Nephron (organoid): Measurements from ENCODE around the gene ADCY5.

Source experiments
- H3K27ac Mint-ChIP-seq, 3 experiments: 2 replicates each; pipeline ENCODE4 v1.8.0; 2020; ENCODE audit warnings: mixed read lengths in 3 of 3, mild to moderate bottlenecking in 2 of 3, moderate library complexity in 1 of 3
- H3K27me3 Mint-ChIP-seq: 2 replicates; pipeline ENCODE4 v1.8.0; 2021; ENCODE audit warnings: low read depth, mild to moderate bottlenecking, moderate library complexity, mixed read lengths
- H3K36me3 Mint-ChIP-seq: 2 replicates; pipeline ENCODE4 v1.8.0; 2020; ENCODE audit warnings: low read depth, mixed read lengths
- H3K4me1 Mint-ChIP-seq: 2 replicates; pipeline ENCODE4 v1.8.0; 2020; ENCODE audit warnings: mixed read lengths
- H3K4me3 Mint-ChIP-seq, 3 experiments: 2 replicates each; pipeline ENCODE4 v1.8.0; 2020; ENCODE audit warnings: mild to moderate bottlenecking in 3 of 3, mixed read lengths in 3 of 3, moderate library complexity in 2 of 3
- H3K9me3 Mint-ChIP-seq: 2 replicates; pipeline ENCODE4 v1.8.0; 2020; ENCODE audit warnings: mixed read lengths
- TF ChIP-seq, protein P1 (sequence below), 3 experiments: fragments of 200-600 bp; sonication (generic); IDR thresholded peaks; one replicate each; pipeline ENCODE4 v1.5.0; 2021; ENCODE audit warnings: antibody characterized with exemption in 3 of 3; ENCODE audit not compliant: unreplicated experiment in 3 of 3

ADCY5 gene

DNA sequence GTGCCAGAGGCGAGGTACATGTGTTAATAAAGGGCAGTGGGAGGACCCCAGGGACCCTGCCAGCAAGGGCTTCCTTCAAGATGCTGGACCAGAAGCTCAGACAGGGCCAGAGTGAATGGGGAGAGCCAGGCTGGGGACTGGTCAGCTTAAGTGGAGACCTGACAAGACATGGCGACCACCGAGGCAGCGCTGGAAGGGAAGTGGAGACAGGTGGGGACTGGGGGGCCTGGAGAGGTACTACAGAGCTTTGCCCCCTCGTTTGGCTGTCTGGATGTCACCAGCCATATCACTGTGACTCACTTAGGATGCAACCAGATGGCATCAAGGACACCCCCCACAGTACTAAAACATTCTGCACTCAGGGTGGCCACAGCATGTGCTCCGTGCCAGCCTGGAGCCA, 97.9 kb downstream of the ADCY5 start:
- peaks cover 23% of the 10 kb centered on the region for H3K27me3 Mint-ChIP-seq
- no peak overlapping the region for H3K4me3 Mint-ChIP-seq
- H3K4me1 Mint-ChIP-seq = peaks cover 8% of the 10 kb centered on the region
- peaks cover 9% of the 10 kb centered on the region for H3K36me3 Mint-ChIP-seq
- H3K9me3 Mint-ChIP-seq = peaks cover 8% of the 10 kb centered on the region
- no peak overlapping the region for H3K27ac Mint-ChIP-seq
- TF ChIP-seq, protein P1, sequence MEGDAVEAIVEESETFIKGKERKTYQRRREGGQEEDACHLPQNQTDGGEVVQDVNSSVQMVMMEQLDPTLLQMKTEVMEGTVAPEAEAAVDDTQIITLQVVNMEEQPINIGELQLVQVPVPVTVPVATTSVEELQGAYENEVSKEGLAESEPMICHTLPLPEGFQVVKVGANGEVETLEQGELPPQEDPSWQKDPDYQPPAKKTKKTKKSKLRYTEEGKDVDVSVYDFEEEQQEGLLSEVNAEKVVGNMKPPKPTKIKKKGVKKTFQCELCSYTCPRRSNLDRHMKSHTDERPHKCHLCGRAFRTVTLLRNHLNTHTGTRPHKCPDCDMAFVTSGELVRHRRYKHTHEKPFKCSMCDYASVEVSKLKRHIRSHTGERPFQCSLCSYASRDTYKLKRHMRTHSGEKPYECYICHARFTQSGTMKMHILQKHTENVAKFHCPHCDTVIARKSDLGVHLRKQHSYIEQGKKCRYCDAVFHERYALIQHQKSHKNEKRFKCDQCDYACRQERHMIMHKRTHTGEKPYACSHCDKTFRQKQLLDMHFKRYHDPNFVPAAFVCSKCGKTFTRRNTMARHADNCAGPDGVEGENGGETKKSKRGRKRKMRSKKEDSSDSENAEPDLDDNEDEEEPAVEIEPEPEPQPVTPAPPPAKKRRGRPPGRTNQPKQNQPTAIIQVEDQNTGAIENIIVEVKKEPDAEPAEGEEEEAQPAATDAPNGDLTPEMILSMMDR (IDR thresholded peaks at IDR 0.05; ENCODE audit: unreplicated experiment in 3 of 3) = no peak

DNA sequence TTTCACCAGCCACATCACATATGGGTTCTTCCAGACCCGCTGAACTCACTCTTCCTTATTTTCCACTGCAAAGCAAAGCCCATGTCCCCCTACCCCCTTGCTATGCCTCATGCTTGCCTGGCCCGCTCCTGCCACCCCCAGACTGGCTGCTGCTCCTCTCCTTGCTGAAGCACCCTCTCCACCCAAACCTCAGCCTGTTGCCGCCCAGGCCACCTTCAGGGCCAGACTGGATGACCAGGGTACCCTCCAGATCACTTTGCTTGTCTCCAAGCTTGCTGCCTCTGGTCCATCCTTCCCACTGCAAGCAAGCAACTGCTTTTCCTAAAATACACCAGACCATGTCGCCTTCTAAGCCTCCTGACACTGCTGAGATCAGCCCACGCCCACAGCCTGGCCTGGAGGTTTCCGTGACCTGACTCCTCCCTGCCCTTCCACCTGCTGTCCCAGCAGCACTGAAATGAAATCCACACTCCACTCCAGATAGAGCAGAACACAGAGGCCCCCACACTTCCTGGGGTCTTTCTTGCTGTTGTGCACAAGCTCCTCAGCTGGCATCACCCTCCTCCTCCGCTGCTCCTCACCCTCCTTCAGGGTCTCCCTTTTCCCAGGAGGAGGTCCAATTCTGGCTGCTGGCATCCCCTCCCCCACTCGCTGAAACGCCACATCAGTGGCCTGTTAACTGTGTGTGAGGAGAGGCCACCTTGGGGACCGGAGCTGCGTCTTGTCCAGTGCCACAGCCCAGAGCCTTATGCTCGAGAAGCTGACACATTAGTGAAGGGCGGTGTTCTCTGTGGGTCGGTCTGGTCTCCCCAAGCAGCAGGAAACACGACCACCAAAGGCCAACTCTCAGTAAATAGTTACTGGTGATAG, 99.1 kb downstream of the ADCY5 start:
- peaks cover 8% of the 10 kb centered on the region for H3K4me1 Mint-ChIP-seq
- H3K36me3 Mint-ChIP-seq = peaks cover 6% of the 10 kb centered on the region
- peaks cover 23% of the 10 kb centered on the region for H3K27me3 Mint-ChIP-seq
- H3K9me3 Mint-ChIP-seq = peaks cover 5% of the 10 kb centered on the region
- TF ChIP-seq, protein P1 (IDR thresholded peaks at IDR 0.05; ENCODE audit: unreplicated experiment in 3 of 3) = no peak
- no peak overlapping the region for H3K27ac Mint-ChIP-seq
- no peak overlapping the region for H3K4me3 Mint-ChIP-seq

DNA sequence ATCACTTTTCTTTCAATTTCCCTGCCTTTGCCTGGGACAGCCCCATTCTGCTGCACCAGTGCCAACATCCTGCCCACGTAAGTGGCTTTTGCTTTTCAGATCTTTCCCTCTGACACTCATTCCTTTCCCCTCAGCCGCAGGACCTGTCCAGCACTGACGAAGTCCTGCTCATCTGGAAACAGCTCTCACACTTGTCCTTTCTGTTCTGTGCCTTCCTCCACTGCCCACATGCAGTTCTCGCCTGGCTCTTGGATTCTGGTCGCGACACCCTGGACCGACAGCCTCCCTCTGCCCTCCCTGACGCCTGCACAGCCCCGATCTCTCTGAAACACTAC, 99.7 kb downstream of the ADCY5 start:
- Mint-ChIP-seq H3K27ac (no peak overlapping the region), H3K4me3 (no peak overlapping the region), H3K9me3 (peaks cover 2% of the 10 kb centered on the region), H3K36me3 (peaks cover 2% of the 10 kb centered on the region), H3K27me3 (peaks cover 23% of the 10 kb centered on the region), H3K4me1 (peaks cover 14% of the 10 kb centered on the region)
- TF ChIP-seq, protein P1 (IDR thresholded peaks at IDR 0.05; ENCODE audit: unreplicated experiment in 3 of 3) = no peak

DNA sequence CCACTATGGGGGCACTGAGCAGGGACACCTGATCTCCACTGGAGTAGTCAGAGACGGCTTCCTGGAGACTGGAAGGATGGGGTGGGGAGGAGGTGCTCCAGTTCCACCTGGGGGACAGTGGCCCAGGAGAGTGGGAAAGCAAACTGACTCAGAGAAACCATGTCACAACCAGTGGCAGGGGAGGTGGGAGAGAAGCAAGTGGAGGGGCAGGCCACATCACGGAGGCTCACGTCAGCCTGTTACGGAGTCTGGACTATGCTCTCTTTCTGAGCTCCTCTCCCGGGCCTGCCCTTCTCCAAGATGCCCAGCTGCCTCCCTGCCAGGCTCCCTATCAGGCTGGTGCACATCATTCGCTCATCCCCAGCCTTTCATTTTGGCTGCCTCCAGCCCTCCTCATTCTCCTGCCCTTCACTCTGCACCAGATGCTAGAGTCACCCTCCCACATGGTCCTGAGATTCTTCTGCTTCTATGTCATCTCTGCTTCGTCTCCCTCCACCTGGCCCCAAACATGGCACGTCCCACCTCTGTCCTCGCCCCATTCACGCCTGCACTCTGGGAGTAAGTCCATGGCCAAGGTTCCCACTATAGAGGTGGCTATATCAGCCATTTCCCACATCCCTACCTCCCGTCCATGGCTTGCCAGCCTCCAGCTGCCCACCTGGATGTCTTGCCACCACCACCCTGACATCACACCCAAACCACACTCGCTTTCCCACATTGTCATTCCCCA, 100.3 kb downstream of the ADCY5 start:
- peaks cover 18% of the 10 kb centered on the region for H3K4me1 Mint-ChIP-seq
- peaks cover 23% of the 10 kb centered on the region for H3K27me3 Mint-ChIP-seq

DNA sequence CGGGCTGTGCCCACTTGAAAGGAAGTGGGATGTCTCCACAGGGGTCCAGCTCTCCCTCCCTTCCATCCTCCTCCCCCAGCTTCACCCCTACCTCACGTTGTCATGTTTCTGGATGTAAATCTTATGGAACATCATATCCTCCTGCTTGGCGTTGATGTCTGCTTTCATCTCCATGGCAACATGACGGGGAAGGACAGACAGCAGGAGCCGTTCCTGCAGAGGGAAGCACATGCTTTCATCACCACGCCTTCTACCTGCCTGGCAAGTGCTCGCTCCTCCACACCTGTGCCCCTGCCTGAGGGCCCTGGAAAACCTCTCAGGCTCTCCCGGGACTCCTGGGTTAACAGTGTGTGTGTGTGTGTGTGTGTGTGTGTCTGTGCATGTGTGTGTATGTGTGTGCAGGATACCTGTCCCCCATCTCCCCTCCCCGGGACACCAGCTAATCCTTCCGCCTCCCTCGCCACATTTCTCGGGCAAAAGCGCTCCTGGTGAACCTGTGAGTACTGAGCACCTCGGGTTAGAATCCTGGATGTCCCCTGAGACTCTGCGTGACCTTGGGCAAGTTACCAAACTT, 101.1 kb downstream of the ADCY5 start:
- Mint-ChIP-seq H3K4me1 (peaks cover 18% of the 10 kb centered on the region), H3K27me3 (peaks cover 25% of the 10 kb centered on the region), H3K36me3 (no peaks in the 10 kb centered on the region), H3K4me3 (no peak overlapping the region), H3K27ac (no peak overlapping the region), H3K9me3 (no peaks in the 10 kb centered on the region)
- TF ChIP-seq, protein P1 (IDR thresholded peaks at IDR 0.05; ENCODE audit: unreplicated experiment in 3 of 3) = no peak

More for the DNA sequence above, 100.3 kb downstream of the ADCY5 start:
- H3K36me3 Mint-ChIP-seq = no peaks in the 10 kb centered on the region
- H3K9me3 Mint-ChIP-seq = no peaks in the 10 kb centered on the region
- no peak overlapping the region for H3K27ac Mint-ChIP-seq
- TF ChIP-seq, protein P1 (IDR thresholded peaks at IDR 0.05; ENCODE audit: unreplicated experiment in 3 of 3) = no peak
- H3K4me3 Mint-ChIP-seq = no peak overlapping the region
